ENCODE data around the gene UBE2D2. TPM values are rescaled to one million over a fixed set of nuclear protein-coding genes. Genes with fewer than 3 reads are reported as not detected.
A peak's percentile ranks its signal among the peaks of the same experiment; 100 is the strongest.

The UBE2D2 gene
- total and polyA plus RNA-seq, 7 donors, result 61.5 to 177 (median 93.0) TPM

DNA sequence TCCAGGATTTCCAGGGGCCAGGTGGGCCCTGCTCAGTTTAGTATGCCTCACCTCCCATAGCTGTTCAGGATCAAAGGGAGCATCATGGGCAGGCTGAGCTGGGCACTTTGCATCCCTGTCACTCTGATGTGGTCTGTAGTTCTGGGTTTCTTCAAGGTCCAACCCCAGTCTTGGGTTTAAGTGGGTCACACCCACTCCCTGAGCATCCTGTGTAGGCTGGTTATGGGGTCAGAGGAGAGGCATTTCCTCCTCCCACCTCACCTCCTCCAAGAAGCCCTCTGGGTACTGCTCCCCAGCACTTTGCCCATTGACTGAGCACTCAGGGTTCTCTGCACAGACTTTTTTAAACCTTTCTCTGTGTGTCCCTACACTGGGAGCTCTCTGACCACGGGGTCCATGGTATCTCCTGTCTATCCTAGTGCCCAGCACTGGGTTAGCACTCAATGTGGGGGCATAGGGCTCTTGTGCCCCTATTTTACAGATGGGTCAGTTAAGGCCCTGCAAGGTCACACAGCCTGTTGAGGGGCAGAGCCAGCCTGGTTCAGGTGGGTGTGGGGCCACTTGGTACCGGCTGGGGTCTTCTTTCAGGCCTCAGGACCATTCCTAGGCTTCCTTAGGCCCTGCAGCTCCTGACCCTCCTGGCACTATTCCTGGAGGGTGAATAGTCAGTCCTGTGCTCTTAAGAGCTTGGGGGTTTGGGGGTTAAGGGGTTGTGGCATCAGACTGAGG is 106.0 kb downstream of the UBE2D2 start:
- peak overlapping the region in 1 of 4 donors; percentile 60 for H3K4me3 ChIP-seq
- H3K27ac ChIP-seq, result peak overlapping the region; percentile 88 to 95 (median 92)
- intact Hi-C loops (cut with DNase I), result no loop called here
- H3K36me3 ChIP-seq, result no peaks in the 10 kb centered on the region
- no peaks in the 10 kb centered on the region for H3K27me3 ChIP-seq
- DNase-seq, result no peak
- TF ChIP-seq, protein P1, sequence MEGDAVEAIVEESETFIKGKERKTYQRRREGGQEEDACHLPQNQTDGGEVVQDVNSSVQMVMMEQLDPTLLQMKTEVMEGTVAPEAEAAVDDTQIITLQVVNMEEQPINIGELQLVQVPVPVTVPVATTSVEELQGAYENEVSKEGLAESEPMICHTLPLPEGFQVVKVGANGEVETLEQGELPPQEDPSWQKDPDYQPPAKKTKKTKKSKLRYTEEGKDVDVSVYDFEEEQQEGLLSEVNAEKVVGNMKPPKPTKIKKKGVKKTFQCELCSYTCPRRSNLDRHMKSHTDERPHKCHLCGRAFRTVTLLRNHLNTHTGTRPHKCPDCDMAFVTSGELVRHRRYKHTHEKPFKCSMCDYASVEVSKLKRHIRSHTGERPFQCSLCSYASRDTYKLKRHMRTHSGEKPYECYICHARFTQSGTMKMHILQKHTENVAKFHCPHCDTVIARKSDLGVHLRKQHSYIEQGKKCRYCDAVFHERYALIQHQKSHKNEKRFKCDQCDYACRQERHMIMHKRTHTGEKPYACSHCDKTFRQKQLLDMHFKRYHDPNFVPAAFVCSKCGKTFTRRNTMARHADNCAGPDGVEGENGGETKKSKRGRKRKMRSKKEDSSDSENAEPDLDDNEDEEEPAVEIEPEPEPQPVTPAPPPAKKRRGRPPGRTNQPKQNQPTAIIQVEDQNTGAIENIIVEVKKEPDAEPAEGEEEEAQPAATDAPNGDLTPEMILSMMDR (IDR thresholded peaks at IDR 0.05), result no peak
- TF ChIP-seq POLR2A (IDR thresholded peaks at IDR 0.05) (no peak), EP300 (IDR thresholded peaks at IDR 0.05) (no peak), POLR2AphosphoS5 (IDR thresholded peaks at IDR 0.05) (no peak)
- no peaks in the 10 kb centered on the region for H3K9me3 ChIP-seq
- WGBS, 2 donors, result 72 to 76% methylated on average over 2 of the region's 2 CpGs
- peaks cover 0 to 72% (median 53%) of the 10 kb centered on the region in 4 donors for H3K4me1 ChIP-seq

DNA sequence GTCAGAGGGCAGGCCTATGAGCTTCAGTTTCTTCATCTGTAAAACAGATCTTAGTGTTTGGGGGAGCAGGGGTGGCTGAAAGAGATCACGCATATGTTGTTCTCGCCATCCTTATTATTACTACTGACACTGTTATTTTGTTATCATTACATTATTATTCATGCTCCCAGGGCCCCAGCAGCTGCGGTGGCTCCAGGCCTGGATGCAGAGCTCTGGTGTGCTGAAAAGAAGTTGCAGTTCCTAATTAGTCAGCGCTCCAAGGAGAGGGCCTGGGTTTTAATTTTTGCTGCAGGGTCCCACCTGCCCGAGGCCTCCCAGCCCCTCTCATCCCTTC is 106.6 kb downstream of the UBE2D2 start:
- peak overlapping the region; percentile 88 to 95 (median 92) for H3K27ac ChIP-seq
- intact Hi-C loops (cut with DNase I), result no loop called here
- peak overlapping the region; percentile 25 to 60 (median 52) for H3K4me3 ChIP-seq
- no peak for TF ChIP-seq EP300 (IDR thresholded peaks at IDR 0.05)
- TF ChIP-seq POLR2A (IDR thresholded peaks at IDR 0.05), result no peak
- no peak for TF ChIP-seq POLR2AphosphoS5 (IDR thresholded peaks at IDR 0.05)
- TF ChIP-seq, protein P1 (IDR thresholded peaks at IDR 0.05), result no peak
- no peaks in the 10 kb centered on the region for H3K9me3 ChIP-seq
- WGBS, 2 donors, result 44 to 59% methylated on average over 5 of the region's 5 CpGs
- no peak for DNase-seq
- no peaks in the 10 kb centered on the region for H3K27me3 ChIP-seq
- peaks cover 0 to 71% (median 53%) of the 10 kb centered on the region in 4 donors for H3K4me1 ChIP-seq
- no peaks in the 10 kb centered on the region for H3K36me3 ChIP-seq

DNA sequence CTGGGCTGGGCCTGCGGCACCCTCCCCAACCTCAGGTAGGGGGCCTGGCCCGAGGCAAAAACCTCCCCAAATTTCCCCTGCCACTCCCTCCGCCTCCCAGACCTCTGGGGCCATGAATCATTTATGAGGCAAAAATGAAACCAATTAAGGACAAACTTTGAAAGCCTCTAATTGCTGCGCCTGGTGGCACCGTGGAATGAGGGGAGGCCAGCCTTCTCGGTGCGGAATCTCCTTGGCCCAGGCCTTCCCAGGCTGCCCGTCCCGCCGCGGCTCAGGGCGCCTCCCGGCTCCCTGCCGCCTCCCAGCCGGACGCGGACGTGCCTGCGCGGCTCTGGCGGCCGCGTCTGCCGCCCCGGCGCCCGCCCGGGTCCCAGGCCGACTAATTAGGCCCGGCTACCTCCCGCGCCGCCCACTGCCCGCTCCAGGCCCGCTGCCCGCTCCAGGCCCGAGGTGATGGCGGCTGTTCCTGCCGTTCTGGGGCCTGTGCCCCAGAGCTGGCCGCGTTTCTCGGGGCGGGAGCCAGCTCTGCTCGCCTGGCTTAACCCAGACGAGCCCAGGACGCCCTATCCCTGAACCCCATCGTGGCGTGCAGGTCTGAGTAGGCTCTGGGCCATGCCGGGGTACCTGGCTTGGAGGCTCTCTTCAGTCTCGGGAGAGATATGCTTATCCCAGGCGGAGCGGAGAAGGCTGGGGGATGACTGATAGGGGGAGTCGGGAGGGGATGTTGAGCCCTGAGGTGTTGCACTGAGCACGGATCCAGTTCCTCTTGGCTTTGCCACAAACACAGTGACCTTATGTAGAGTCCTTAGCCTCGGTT is 107.1 kb downstream of the UBE2D2 start:
- no peak for DNase-seq
- no peak for TF ChIP-seq EP300 (IDR thresholded peaks at IDR 0.05)
- TF ChIP-seq POLR2AphosphoS5 (IDR thresholded peaks at IDR 0.05), result peak in 2 of 4 donors; percentile 46 to 51
- Histone ChIP-seq H3K36me3 (no peaks in the 10 kb centered on the region), H3K4me3 (peak overlapping the region; percentile 25 to 60 (median 52)), H3K4me1 (peaks cover 0 to 71% (median 54%) of the 10 kb centered on the region in 4 donors), H3K9me3 (no peaks in the 10 kb centered on the region), H3K27me3 (no peaks in the 10 kb centered on the region), H3K27ac (peak overlapping the region; percentile 88 to 95 (median 92))
- WGBS, 2 donors, result 14 to 19% methylated on average over 55 of the region's 55 CpGs
- intact Hi-C loops (cut with DNase I), result no loop called here

DNA sequence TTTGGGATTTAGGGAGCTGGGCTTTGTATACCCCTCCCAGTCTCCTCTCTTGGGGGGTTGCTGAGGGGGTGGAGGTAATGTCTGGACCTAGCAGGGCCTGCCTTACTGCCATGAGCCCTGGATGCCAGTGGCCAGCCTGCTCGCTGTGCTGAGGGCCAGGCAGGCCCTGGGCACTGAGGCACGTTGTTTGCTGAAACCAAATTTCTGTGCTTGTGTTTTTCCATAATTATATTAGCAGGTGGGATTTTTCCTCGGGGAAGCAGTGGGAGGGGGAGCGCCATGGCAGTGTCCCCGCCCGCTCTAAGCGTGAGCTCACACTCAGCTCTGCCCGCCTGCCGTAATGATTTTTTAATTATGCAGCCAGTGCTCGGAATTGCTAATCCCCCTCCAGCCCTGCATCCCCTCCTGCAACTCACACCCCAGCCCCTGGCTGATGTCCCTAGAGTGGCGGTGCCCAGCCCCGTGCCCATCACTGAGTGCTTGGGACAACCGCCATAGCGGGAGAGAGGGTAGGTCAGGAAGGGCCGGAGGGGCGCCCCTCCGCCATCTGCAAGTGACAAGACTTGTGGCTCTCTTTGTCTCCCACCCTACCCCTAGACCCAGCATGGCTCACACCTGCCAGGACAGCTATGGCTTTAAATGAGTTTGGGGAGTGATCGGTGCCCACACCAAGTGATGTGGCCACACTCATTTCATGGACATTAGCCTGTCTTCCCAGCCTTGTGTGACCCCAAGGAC is 108.0 kb downstream of the UBE2D2 start:
- H3K4me3 ChIP-seq, result peak overlapping the region in 3 of 4 donors; percentile 50 to 60 (median 55)
- no peak for DNase-seq
- no peaks in the 10 kb centered on the region for H3K27me3 ChIP-seq
- TF ChIP-seq EP300 (IDR thresholded peaks at IDR 0.05) (no peak), POLR2A (IDR thresholded peaks at IDR 0.05) (no peak), POLR2AphosphoS5 (IDR thresholded peaks at IDR 0.05) (no peak)
- TF ChIP-seq, protein P1 (IDR thresholded peaks at IDR 0.05), result no peak
- H3K4me1 ChIP-seq, result peaks cover 0 to 77% (median 62%) of the 10 kb centered on the region in 4 donors
- 73 to 89% methylated on average over 18 of the region's 18 CpGs for whole genome bisulfite sequencing, 2 donors
- no peaks in the 10 kb centered on the region for H3K9me3 ChIP-seq
- intact Hi-C loops (cut with DNase I), result no loop called here
- H3K27ac ChIP-seq, result peak overlapping the region; percentile 88 to 95 (median 92)
- no peaks in the 10 kb centered on the region for H3K36me3 ChIP-seq
